ENCODE data around the gene OSBPL2. TPM values are rescaled to one million over a fixed set of nuclear protein-coding genes. Genes with fewer than 3 reads are reported as not detected.

OSBPL2 gene
- total and polyA plus RNA-seq, 7 donors: 27.0 to 36.8 (median 31.7) TPM

- H3K9me3 ChIP-seq: no peaks in the 10 kb centered on the region
- DNase-seq: no peak
- H3K4me1 ChIP-seq: no peaks in the 10 kb centered on the region
- 95% methylated on average over 18 of the region's 18 CpGs for WGBS, 2 donors
- TF ChIP-seq EP300 (IDR thresholded peaks at IDR 0.05) (no peak), POLR2A (IDR thresholded peaks at IDR 0.05) (no peak), POLR2AphosphoS5 (IDR thresholded peaks at IDR 0.05) (no peak)
- TF ChIP-seq, protein P1, sequence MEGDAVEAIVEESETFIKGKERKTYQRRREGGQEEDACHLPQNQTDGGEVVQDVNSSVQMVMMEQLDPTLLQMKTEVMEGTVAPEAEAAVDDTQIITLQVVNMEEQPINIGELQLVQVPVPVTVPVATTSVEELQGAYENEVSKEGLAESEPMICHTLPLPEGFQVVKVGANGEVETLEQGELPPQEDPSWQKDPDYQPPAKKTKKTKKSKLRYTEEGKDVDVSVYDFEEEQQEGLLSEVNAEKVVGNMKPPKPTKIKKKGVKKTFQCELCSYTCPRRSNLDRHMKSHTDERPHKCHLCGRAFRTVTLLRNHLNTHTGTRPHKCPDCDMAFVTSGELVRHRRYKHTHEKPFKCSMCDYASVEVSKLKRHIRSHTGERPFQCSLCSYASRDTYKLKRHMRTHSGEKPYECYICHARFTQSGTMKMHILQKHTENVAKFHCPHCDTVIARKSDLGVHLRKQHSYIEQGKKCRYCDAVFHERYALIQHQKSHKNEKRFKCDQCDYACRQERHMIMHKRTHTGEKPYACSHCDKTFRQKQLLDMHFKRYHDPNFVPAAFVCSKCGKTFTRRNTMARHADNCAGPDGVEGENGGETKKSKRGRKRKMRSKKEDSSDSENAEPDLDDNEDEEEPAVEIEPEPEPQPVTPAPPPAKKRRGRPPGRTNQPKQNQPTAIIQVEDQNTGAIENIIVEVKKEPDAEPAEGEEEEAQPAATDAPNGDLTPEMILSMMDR (IDR thresholded peaks at IDR 0.05): no peak
- H3K27ac ChIP-seq: no peak overlapping the region
- H3K27me3 ChIP-seq: no peaks in the 10 kb centered on the region
- intact Hi-C loops (cut with DNase I): no loop called here
- H3K4me3 ChIP-seq: no peak overlapping the region
- peaks cover 24 to 96% (median 42%) of the 10 kb centered on the region in 4 donors for H3K36me3 ChIP-seq
These were observed 40.5 kb upstream of the OSBPL2 start for GRCh38 chr20:62197801-62198200.

GRCh38 chr20:62198496-62198895, 39.8 kb upstream of the OSBPL2 start:
- intact Hi-C loops (cut with DNase I): no loop called here
- no peaks in the 10 kb centered on the region for H3K27me3 ChIP-seq
- H3K27ac ChIP-seq: no peak overlapping the region
- H3K4me1 ChIP-seq: no peaks in the 10 kb centered on the region
- TF ChIP-seq EP300 (IDR thresholded peaks at IDR 0.05) (no peak), POLR2A (IDR thresholded peaks at IDR 0.05) (no peak), POLR2AphosphoS5 (IDR thresholded peaks at IDR 0.05) (no peak)
- TF ChIP-seq, protein P1 (IDR thresholded peaks at IDR 0.05): no peak
- whole genome bisulfite sequencing, 2 donors: 97% methylated on average over 17 of the region's 17 CpGs
- H3K36me3 ChIP-seq: peaks cover 24 to 96% (median 43%) of the 10 kb centered on the region in 4 donors
- no peak for DNase-seq
- H3K4me3 ChIP-seq: no peak overlapping the region
- H3K9me3 ChIP-seq: no peaks in the 10 kb centered on the region

DNA sequence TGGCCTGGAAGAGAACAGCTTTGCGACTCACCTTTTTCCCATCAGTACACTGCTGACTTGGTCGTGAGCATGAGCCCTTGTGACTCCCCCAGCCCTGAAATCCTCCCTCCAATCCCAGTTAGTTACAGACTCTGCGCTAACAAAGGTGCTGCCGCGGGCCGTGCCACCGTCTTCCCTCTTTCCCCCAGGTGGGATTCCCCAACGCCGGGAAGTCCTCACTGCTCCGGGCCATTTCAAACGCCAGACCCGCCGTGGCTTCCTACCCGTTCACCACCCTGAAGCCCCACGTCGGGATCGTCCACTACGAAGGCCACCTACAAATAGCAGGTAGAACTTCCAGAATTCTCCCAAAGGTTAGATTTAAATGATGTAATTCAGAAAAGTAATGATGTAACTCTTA, 39.4 kb upstream of the OSBPL2 start:
- WGBS, 2 donors: 97 to 98% methylated on average over 18 of the region's 18 CpGs
- Histone ChIP-seq H3K27ac (no peak overlapping the region), H3K36me3 (peaks cover 24 to 96% (median 44%) of the 10 kb centered on the region in 4 donors)

GRCh38 chr20:62200491-62201172, 37.7 kb upstream of the OSBPL2 start:
- Histone ChIP-seq H3K9me3 (no peaks in the 10 kb centered on the region), H3K36me3 (peaks cover 24 to 80% (median 43%) of the 10 kb centered on the region in 4 donors), H3K27me3 (no peaks in the 10 kb centered on the region), H3K4me1 (no peaks in the 10 kb centered on the region), H3K4me3 (no peak overlapping the region), H3K27ac (no peak overlapping the region)
- 95 to 97% methylated on average over 38 of the region's 38 CpGs for WGBS, 2 donors
- intact Hi-C loops (cut with DNase I): no loop called here
- no peak for TF ChIP-seq POLR2A (IDR thresholded peaks at IDR 0.05)
- no peak for TF ChIP-seq EP300 (IDR thresholded peaks at IDR 0.05)
- no peak for TF ChIP-seq POLR2AphosphoS5 (IDR thresholded peaks at IDR 0.05)
- TF ChIP-seq, protein P1 (IDR thresholded peaks at IDR 0.05): no peak
- no peak for DNase-seq

More for the DNA sequence above, 39.4 kb upstream of the OSBPL2 start:
- Histone ChIP-seq H3K27me3 (no peaks in the 10 kb centered on the region), H3K9me3 (no peaks in the 10 kb centered on the region), H3K4me1 (no peaks in the 10 kb centered on the region), H3K4me3 (no peak overlapping the region)
- intact Hi-C loops (cut with DNase I): no loop called here
- no peak for DNase-seq
- TF ChIP-seq POLR2A (IDR thresholded peaks at IDR 0.05) (no peak), POLR2AphosphoS5 (IDR thresholded peaks at IDR 0.05) (no peak), EP300 (IDR thresholded peaks at IDR 0.05) (no peak)
- TF ChIP-seq, protein P1 (IDR thresholded peaks at IDR 0.05): no peak
